OCI-M1 (cell line): ENCODE data around the gene ENO2.

ENCODE experiments used
- DNase-seq: peaks from one replicate; lab custom pipeline; 2025; lab: John Stamatoyannopoulos, UW

ENO2 gene

DNA sequence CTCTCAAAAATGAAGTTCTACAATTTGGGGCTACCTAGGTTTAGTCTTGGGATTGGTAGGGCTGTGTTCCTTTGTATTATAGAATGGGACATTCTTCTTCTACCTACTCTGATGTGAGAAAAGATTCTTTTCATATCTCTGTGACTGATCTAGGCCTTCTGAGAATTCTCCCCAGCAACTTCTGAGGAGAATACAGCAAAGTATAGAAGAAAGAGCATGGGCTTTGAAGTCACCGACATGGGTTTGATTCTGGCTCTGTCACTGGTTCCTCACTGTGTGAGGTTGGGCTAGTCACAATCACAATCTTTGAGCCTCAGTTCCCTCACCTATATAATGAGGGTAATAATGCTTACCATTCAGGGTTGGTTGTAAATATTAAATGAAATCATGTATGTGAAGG is 18.4 kb downstream of the ENO2 start:
- peak; percentile 40 for DNase-seq

DNA sequence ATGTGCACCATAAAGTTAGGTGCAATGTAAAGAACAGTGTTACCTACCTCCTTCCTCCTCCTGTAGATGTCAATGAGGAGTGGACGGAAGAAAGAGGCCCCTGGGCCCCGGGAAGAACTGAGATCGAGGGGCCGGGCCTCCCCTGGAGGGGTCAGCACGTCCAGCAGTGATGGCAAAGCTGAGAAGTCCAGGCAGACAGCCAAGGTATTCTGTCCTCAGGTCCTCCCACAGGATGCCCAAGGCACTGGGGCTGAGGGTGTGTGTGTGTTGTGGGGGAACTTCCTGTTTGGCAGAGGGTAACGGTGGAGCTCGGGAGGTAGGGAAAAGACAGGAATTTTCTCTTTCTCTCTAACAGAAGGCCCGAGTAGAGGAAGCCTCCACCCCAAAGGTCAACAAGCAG is 19.7 kb downstream of the ENO2 start:
- no peak for DNase-seq

DNA sequence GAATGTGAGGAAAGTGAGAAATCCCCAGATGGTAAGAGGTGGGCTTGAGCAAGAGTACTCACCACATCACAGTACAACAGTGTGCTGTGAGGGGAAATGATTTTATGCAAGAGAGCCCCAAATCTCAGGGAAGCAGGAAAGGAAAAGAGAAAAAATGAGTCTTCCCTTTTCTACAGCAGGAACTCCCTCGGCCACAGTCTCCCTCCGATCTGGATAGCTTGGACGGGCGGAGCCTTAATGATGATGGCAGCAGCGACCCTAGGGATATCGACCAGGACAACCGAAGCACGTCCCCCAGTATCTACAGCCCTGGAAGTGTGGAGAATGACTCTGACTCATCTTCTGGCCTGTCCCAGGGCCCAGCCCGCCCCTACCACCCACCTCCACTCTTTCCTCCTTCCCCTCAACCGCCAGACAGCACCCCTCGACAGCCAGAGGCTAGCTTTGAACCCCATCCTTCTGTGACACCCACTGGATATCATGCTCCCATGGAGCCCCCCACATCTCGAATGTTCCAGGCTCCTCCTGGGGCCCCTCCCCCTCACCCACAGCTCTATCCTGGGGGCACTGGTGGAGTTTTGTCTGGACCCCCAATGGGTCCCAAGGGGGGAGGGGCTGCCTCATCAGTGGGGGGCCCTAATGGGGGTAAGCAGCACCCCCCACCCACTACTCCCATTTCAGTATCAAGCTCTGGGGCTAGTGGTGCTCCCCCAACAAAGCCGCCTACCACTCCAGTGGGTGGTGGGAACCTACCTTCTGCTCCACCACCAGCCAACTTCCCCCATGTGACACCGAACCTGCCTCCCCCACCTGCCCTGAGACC is 21.2 kb downstream of the ENO2 start:
- DNase-seq: no peak

DNA sequence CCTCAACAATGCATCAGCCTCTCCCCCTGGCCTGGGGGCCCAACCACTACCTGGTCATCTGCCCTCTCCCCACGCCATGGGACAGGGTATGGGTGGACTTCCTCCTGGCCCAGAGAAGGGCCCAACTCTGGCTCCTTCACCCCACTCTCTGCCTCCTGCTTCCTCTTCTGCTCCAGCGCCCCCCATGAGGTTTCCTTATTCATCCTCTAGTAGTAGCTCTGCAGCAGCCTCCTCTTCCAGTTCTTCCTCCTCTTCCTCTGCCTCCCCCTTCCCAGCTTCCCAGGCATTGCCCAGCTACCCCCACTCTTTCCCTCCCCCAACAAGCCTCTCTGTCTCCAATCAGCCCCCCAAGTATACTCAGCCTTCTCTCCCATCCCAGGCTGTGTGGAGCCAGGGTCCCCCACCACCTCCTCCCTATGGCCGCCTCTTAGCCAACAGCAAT is 21.8 kb downstream of the ENO2 start:
- no peak for DNase-seq

DNA sequence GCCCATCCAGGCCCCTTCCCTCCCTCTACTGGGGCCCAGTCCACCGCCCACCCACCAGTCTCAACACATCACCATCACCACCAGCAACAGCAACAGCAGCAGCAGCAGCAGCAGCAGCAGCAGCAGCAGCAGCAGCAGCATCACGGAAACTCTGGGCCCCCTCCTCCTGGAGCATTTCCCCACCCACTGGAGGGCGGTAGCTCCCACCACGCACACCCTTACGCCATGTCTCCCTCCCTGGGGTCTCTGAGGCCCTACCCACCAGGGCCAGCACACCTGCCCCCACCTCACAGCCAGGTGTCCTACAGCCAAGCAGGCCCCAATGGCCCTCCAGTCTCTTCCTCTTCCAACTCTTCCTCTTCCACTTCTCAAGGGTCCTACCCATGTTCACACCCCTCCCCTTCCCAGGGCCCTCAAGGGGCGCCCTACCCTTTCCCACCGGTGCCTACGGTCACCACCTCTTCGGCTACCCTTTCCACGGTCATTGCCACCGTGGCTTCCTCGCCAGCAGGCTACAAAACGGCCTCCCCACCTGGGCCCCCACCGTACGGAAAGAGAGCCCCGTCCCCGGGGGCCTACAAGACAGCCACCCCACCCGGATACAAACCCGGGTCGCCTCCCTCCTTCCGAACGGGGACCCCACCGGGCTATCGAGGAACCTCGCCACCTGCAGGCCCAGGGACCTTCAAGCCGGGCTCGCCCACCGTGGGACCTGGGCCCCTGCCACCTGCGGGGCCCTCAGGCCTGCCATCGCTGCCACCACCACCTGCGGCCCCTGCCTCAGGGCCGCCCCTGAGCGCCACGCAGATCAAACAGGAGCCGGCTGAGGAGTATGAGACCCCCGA is 22.5 kb downstream of the ENO2 start:
- DNase-seq: peak; percentile 22

DNA sequence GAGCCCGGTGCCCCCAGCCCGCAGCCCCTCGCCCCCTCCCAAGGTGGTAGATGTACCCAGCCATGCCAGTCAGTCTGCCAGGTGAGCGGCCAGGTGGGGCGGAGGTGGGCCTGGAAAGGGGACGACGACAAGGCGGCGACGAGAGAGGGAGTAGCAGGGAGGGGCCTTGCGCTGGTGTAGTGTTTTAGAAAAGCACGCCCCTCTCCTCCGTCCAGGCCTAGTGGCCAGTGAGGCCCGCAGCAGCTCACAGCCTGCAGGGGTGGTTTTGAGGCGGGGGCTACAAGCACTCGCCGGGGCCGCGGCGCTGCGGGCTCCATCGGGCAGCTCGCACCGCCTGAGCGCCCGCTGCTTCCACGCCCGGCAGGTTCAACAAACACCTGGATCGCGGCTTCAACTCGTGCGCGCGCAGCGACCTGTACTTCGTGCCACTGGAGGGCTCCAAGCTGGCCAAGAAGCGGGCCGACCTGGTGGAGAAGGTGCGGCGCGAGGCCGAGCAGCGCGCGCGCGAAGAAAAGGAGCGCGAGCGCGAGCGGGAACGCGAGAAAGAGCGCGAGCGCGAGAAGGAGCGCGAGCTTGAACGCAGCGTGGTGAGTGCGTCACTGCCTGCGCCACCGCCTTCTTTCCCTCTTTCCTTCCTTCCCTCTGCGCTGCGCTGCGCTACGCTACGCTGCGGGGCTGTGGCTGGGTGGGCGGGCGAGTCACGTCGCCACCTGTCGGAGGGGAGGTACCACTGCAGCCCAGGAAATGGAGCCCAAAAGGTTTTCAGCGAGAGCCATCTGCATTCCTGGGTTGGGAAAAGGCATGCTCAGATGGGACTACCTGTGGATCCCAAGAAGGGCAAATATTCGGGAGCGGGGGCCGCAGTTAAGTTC is 23.3 kb downstream of the ENO2 start:
- peak; percentile 97 for DNase-seq

DNA sequence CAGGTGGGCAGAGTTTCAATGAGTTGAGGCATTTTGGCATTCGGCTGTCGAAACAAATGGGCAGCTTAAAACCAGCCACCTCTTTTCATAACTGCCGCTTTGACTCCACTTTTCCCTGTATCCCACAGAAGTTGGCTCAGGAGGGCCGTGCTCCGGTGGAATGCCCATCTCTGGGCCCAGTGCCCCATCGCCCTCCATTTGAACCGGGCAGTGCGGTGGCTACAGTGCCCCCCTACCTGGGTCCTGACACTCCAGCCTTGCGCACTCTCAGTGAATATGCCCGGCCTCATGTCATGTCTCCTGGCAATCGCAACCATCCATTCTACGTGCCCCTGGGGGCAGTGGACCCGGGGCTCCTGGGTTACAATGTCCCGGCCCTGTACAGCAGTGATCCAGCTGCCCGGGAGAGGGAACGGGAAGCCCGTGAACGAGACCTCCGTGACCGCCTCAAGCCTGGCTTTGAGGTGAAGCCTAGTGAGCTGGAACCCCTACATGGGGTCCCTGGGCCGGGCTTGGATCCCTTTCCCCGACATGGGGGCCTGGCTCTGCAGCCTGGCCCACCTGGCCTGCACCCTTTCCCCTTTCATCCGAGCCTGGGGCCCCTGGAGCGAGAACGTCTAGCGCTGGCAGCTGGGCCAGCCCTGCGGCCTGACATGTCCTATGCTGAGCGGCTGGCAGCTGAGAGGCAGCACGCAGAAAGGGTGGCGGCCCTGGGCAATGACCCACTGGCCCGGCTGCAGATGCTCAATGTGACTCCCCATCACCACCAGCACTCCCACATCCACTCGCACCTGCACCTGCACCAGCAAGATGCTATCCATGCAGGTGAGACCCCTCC is 24.2 kb downstream of the ENO2 start:
- no peak for DNase-seq

DNA sequence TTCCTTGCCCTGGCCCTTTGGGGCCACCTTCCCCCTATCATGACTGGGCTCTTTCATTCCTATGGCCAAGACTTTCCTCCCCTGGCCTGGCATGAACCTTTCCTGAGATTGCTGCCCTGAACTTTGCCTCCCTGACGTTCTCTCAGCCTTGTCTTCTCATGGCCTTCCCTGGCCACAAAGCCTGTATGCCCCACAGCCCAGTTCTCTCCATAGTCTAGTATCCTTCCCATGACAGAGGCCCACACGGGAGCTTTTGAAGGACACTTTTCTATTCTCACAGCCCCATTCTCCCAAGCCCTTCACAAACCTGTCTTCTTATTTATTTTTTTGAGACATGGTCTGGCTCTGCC is 24.8 kb downstream of the ENO2 start:
- DNase-seq: no peak

DNA sequence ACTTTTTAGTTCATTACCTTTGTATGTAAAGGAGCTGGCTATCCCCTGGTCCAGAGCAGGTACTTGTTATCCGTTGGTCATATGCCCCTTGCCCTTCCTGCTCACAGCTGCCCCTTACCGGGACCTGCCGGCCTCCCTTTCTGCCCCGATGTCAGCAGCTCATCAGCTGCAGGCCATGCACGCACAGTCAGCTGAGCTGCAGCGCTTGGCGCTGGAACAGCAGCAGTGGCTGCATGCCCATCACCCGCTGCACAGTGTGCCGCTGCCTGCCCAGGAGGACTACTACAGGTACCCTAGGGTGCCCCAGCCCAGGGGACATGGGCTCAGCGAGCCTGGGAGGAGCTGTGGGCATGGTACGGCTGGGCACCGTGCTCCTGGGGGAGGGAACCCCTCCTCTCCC is 26.9 kb downstream of the ENO2 start:
- DNase-seq: no peak

DNA sequence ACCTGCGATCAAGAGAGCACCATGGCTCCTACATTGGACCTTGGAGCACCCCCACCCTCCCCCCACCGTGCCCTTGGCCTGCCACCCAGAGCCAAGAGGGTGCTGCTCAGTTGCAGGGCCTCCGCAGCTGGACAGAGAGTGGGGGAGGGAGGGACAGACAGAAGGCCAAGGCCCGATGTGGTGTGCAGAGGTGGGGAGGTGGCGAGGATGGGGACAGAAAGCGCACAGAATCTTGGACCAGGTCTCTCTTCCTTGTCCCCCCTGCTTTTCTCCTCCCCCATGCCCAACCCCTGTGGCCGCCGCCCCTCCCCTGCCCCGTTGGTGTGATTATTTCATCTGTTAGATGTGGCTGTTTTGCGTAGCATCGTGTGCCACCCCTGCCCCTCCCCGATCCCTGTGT is 27.4 kb downstream of the ENO2 start:
- no peak for DNase-seq

DNA sequence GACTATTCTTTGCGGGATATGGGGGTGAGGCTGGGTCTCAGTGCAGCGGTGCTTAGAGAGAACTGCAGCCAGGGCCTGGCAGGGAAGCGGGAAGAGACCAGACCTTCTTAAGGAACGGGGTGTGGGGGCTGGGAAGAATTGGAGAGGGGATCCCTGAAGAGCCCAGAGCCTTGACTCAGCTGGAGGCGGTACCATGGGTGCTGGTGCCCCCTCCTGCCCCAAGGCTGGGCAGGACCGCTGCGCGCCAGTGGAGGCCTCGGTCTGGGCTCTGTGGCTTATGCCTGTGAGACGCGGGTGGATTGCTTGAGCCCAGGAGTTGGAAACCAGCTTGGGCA is 27.9 kb downstream of the ENO2 start:
- no peak for DNase-seq

DNA sequence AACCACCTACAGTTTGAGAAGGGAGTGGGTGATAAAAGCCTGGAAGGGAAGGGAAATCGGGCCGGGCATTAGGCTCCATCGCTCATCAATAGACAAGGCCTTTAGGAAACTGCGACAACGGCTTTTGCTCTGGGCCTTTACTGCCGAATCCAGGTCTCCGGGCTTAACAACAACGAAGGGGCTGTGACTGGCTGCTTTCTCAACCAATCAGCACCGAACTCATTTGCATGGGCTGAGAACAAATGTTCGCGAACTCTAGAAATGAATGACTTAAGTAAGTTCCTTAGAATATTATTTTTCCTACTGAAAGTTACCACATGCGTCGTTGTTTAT is 29.0 kb downstream of the ENO2 start:
- peak; percentile 97 for DNase-seq

DNA sequence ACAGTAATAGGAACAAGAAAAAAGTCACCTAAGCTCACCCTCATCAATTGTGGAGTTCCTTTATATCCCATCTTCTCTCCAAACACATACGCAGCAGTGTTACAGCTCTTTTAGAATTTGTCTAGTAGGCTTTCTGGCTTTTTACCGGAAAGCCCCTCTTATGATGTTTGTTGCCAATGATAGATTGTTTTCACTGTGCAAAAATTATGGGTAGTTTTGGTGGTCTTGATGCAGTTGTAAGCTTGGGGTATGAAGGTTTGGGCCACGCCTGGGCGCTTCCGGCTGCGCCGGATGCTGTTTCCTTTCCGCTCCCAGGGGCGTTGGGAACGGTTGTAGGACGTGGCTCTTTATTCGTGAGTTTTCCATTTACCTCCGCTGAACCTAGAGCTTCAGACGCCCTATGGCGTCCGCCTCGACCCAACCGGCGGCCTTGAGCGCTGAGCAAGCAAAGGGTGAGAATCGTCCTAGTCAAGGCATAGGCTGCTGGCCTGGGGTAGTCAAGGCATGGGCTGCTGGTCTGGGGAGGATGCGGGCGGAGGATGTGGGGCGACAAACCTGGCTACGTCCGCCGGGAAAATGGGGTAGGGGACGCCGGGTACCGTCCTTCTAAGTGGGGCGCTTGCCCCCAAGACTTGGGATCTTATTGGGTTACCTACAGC is 29.5 kb downstream of the ENO2 start, which contains the start of the genes C12orf57 and RNU7-1:
Gene C12orf57, plus strand, starts transcription at position 301 of the 659 bp plus-strand sequence. Its CDS starts 100 bp downstream, at position 401.
Gene RNU7-1, plus strand, starts transcription at position 95 of the 659 bp plus-strand sequence.
- peak; percentile 98 for DNase-seq

DNA sequence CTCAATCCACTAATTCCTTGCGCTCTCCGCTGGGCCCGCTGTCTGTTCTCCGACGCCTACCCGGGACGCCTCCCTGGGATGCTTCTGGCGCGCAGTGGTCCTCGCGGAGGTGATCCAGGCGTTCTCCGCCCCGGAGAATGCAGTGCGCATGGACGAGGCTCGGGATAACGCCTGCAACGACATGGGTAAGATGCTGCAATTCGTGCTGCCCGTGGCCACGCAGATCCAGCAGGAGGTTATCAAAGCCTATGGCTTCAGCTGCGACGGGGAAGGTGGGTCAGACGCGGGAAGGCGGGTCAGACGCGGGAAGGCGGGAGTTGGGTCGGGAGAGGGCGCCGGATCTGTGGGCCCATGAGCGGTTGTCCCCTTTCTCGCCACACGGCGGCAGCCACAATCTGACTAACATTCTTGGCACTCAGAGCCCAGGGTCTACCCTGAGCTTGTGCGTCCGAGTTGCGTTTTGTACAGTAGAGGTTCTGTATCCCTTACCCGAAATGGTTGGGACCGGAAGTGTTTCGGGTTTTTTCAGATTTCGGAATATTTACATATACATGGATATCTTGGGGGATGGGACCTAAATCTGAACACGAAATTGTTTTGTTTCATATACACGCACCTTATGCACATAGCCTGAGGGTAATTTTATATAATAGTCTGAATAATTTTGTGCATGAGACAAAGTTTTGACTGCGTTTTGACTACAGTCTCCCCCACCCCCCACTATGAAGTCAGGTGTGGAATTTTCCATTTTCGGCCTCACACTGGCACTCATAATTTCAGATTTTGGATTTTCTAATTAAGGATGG is 30.2 kb downstream of the ENO2 start:
- peak; percentile 97 for DNase-seq

DNA sequence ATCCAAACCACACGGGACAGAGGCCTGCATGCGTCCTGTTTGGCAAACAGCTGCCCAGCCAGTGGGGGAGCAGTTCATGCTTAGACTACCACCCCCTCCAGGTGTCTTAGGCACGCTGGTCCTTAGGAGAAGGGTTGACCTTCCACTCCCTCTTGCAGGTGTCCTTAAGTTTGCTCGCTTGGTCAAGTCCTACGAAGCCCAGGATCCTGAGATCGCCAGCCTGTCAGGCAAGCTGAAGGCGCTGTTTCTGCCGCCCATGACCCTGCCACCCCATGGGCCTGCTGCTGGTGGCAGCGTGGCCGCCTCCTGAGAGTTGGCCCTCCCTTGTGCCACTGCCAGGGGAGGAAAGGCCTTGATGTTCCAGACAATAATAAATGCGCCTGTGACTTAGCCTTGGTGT is 31.2 kb downstream of the ENO2 start:
- DNase-seq: no peak

DNA sequence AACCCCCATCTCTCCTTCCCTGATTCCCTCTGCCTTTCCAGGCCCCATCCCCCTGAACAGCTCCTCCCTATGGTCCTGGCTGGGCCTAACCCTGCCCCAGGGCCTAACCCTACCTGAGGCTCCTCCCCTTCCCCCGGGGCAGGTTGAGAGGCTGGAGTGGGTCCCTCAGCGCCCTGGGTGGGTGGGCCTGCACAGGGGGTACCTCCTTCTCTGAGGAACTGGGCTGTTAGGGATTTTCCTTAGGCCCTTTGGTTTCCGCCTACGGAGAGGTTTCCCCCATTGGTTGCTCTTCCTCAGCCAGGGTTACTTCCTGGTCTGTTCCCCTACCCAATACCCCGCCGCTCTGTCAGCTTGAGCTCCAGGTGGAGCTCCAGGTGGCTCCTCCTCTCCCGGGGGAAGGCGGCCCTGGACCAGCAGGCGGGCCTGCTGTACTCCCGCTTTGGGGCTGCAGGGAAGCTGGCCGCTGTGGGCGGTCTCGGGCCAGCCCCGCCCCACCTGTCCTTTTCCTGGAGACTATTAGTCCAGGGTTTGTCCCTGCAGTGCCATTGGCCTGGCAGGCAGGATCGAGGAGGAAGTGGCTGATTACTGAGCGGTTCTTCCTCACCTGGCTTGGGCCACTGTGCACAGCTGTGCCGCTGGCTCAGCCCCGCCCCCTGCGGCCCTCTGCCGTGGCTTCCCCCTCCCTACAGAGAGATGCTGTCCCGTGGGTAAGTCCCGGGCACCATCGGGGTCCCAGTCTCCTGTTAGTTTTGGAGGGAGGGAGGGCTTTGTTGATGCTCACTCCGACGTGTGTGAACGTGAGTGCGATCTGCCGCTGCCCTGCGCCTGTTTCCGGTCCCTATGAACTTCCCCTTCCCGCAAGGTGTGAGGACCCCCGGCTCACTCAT is 31.9 kb downstream of the ENO2 start:
- DNase-seq: no peak

DNA sequence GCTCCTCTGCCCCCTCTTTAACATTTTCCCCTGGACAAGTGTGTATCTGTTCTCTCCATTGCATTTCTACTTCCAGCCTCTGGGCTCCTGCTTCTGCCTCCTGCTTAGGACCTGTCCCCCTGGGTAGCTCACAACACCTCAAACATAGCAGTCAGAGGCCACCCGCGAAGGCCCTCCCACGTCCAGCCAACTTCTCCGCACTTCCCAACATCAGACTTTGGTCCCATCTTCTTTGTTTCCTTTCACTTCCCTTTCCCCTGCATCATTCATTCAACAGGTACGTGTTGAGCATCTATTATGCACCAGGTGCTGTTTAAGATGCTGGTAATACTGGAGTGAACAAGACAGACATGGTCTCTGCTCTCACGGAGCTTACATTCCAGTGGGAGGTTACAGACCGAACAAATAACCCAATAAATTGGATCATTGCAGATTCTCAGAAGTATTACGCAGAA is 32.6 kb downstream of the ENO2 start:
- no peak for DNase-seq

DNA sequence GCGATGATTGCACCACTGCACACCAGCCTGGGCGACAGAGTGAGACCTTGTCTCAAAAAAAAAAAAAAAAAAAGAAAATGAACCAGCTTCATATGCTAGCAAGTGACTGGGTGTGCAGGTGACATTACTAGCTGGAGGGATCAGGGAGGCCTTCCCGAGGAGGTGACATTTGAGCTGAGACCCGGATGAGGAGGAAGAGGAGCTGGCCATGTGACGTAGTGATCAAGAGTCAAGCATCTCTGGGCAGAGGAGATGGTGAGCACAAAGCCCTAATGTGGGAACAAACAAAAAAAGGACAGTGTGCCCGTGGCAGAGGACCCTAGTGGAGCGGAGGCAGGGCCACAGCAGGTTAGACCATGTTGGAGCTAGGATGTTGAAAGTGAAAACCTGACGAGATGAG is 33.2 kb downstream of the ENO2 start:
- no peak for DNase-seq
